K562 (cell line): Measurements from ENCODE around the gene SYNGR4. TPM values are rescaled to one million over a fixed set of nuclear protein-coding genes. Genes with fewer than 3 reads are reported as not detected.

Experiments
- CBX2 ChIP-seq: fragments of 200-600 bp; sonication (generic); IDR thresholded peaks from one replicate; pipeline ENCODE4 v1.6.1; 2012; ENCODE audit warnings: mild to moderate bottlenecking, low read length, inconsistent platforms; ENCODE audit not compliant: insufficient read depth, poor library complexity, severe bottlenecking
- CCNT2 ChIP-seq: IDR thresholded peaks from 2 replicates; pipeline ENCODE4 v1.6.1; 2011; ENCODE audit warnings: borderline replicate concordance, low read depth, mild to moderate bottlenecking, moderate library complexity, mixed read lengths, low read length; ENCODE audit not compliant: insufficient read length; ENCODE audit errors: extremely low read depth
- CEBPG ChIP-seq, 3 experiments: fragments of 200-800 bp in 1 of 3; sonication (Bioruptor generic) in 1 of 3; sonication (generic) in 1 of 3; formaldehyde crosslinking in 1 of 3; IDR thresholded peaks in 2 of 3; conservative IDR thresholded peaks in 1 of 3; 2 replicates each; pipeline versions ENCODE4 v1.6.1 to v1.8.0; 2016 to 2022; ENCODE audit warnings: missing compliant biosample characterization in 2 of 3, missing genetic modification characterization in 2 of 3, mild to moderate bottlenecking in 1 of 3, missing genetic modification reagents in 1 of 3
- E2F4 ChIP-seq: sonication (generic); formaldehyde crosslinking; IDR thresholded peaks from 2 replicates; pipeline ENCODE4 v1.8.0; 2022; ENCODE audit warnings: mild to moderate bottlenecking, low read depth, missing genetic modification reagents
- EHMT2 ChIP-seq: fragments of 450-650 bp; IDR thresholded peaks from 2 replicates; pipeline ENCODE4 v1.6.1; 2018; ENCODE audit warnings: antibody characterized with exemption
- MAZ ChIP-seq, 2 experiments: fragments of 450-650 bp in 1 of 2; sonication (generic) in 1 of 2; formaldehyde crosslinking; IDR thresholded peaks in 1 of 2; conservative IDR thresholded peaks in 1 of 2; 2 replicates each; pipeline versions ENCODE4 v1.4.0 to v1.5.0; 2020; ENCODE audit warnings: mild to moderate bottlenecking in 1 of 2, missing genetic modification reagents in 1 of 2
- NR3C1 ChIP-seq: sonication (generic); formaldehyde crosslinking; IDR thresholded peaks from 2 replicates; pipeline ENCODE4 v1.8.1; 2022; ENCODE audit warnings: missing genetic modification reagents
- PHF8 ChIP-seq: fragments of 200-600 bp; sonication (generic); IDR thresholded peaks from 2 replicates; pipeline ENCODE4 v1.6.1; 2012; ENCODE audit warnings: mixed run types, mild to moderate bottlenecking, inconsistent platforms, low read length, moderate library complexity, borderline replicate concordance
- PRMT5 ChIP-seq: sonication (generic); formaldehyde crosslinking; IDR thresholded peaks from 2 replicates; pipeline ENCODE4 v1.5.0; 2020; ENCODE audit warnings: missing genetic modification reagents
- PTBP1 ChIP-seq: fragments of 200-400 bp; formaldehyde crosslinking; IDR thresholded peaks from 2 replicates; pipeline ENCODE4 v1.6.1; 2017; ENCODE audit warnings: low read depth, low read length
- USF2 ChIP-seq: sonication (generic); formaldehyde crosslinking; IDR thresholded peaks from 2 replicates; pipeline ENCODE4 v1.5.0; 2020; ENCODE audit warnings: missing genetic modification reagents
- ZZZ3 ChIP-seq: fragments of 450-650 bp; IDR thresholded peaks from 2 replicates; pipeline ENCODE4 v1.6.1; 2016; ENCODE audit warnings: antibody characterized with exemption, mild to moderate bottlenecking, moderate library complexity
- polyA plus RNA-seq, 8 experiments: library from polyadenylated mRNA; depleted of rRNA in 4 of 8; stranded (reverse) in 5 of 8; unstranded in 3 of 8; fragments of >200 nt; fragmentation: Nextera tagmentation in 2 of 8; fragmentation: Illumina TruSeq in 1 of 8; extraction: Ambion mirVana in 2 of 8; extraction: Trizol in 1 of 8; gene quantifications; 2 replicates each; pipeline versions ENCODE4 v1.2.1 to v1.2.3, GENCODE V29; 2011 to 2014; ENCODE audit warnings: inconsistent platforms in 1 of 8, missing spikeins in 1 of 8
- total RNA-seq, 7 experiments: library from RNA; depleted of rRNA in 6 of 7; stranded (reverse); fragments of >200 nt in 6 of 7; fragmentation: Illumina TruSeq in 2 of 7; extraction: Trizol in 2 of 7; gene quantifications; 2 replicates each; pipeline versions ENCODE4 v1.2.1 to v1.2.3, GENCODE V29; 2011 to 2021; ENCODE audit warnings: low replicate concordance in 1 of 7
- TF ChIP-seq, protein P1 (sequence below): fragments of 250-450 bp; sonication (Bioruptor Pico); IDR thresholded peaks from 2 replicates; pipeline ENCODE4 v1.8.0; 2022; ENCODE audit warnings: inconsistent platforms
- TF ChIP-seq, protein P2 (sequence below): fragments of 450-650 bp; IDR thresholded peaks from 2 replicates; pipeline ENCODE4 v1.6.1; 2016; ENCODE audit warnings: low read depth

Gene SYNGR4
- total and polyA plus RNA-seq, 9 of the 15 experiments (the other 6 are each of a cell fraction or from before 2014, with no cell fraction given) = 0.07 to 0.14 TPM; not detected in 7

DNA sequence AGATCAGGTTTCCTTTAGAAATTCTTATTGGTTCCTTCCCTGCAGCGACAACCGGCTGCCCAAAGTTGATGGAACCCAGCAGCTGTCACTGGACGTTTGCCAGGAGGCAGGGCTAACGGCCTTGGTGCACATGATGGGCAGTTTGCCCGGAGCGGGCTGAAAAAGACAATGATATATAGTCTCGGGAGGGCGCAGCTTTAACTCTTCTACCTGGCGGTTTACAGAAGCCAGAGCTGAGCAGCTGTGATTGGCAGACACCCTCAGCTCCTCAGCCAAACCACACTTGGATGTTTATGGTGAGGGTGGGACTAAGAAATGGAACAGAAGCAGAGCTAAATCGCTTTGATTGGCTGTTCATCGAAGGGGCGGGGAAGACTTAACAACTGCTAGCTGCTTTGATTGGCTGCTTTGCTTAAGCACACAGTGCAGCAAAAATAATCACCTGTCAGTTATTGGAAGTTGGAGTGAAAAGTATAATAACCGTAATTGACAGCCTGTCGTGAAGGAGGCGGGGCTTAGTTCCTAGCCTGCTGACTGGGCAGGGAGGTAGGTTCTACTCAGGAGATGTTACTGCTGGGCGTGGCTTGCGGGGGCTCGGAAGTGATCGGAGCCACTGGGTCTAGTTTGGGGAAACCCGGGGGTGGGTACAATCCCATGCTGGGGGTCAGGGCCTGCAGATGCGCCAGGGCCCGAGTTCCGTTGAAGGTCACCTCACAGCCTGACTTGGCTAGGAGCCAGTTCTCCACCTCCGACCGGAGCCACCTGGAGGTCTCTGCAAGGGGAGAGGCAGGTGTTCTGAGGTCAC, 31.3 kb upstream of the SYNGR4 start (continued):
- TF ChIP-seq, protein P1, sequence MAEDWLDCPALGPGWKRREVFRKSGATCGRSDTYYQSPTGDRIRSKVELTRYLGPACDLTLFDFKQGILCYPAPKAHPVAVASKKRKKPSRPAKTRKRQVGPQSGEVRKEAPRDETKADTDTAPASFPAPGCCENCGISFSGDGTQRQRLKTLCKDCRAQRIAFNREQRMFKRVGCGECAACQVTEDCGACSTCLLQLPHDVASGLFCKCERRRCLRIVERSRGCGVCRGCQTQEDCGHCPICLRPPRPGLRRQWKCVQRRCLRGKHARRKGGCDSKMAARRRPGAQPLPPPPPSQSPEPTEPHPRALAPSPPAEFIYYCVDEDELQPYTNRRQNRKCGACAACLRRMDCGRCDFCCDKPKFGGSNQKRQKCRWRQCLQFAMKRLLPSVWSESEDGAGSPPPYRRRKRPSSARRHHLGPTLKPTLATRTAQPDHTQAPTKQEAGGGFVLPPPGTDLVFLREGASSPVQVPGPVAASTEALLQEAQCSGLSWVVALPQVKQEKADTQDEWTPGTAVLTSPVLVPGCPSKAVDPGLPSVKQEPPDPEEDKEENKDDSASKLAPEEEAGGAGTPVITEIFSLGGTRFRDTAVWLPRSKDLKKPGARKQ (CRISPR knock-in tag) = no peak
- TF ChIP-seq PRMT5 (CRISPR knock-in tag) = no peak
- TF ChIP-seq USF2 (CRISPR knock-in tag) = no peak
- TF ChIP-seq, protein P2, sequence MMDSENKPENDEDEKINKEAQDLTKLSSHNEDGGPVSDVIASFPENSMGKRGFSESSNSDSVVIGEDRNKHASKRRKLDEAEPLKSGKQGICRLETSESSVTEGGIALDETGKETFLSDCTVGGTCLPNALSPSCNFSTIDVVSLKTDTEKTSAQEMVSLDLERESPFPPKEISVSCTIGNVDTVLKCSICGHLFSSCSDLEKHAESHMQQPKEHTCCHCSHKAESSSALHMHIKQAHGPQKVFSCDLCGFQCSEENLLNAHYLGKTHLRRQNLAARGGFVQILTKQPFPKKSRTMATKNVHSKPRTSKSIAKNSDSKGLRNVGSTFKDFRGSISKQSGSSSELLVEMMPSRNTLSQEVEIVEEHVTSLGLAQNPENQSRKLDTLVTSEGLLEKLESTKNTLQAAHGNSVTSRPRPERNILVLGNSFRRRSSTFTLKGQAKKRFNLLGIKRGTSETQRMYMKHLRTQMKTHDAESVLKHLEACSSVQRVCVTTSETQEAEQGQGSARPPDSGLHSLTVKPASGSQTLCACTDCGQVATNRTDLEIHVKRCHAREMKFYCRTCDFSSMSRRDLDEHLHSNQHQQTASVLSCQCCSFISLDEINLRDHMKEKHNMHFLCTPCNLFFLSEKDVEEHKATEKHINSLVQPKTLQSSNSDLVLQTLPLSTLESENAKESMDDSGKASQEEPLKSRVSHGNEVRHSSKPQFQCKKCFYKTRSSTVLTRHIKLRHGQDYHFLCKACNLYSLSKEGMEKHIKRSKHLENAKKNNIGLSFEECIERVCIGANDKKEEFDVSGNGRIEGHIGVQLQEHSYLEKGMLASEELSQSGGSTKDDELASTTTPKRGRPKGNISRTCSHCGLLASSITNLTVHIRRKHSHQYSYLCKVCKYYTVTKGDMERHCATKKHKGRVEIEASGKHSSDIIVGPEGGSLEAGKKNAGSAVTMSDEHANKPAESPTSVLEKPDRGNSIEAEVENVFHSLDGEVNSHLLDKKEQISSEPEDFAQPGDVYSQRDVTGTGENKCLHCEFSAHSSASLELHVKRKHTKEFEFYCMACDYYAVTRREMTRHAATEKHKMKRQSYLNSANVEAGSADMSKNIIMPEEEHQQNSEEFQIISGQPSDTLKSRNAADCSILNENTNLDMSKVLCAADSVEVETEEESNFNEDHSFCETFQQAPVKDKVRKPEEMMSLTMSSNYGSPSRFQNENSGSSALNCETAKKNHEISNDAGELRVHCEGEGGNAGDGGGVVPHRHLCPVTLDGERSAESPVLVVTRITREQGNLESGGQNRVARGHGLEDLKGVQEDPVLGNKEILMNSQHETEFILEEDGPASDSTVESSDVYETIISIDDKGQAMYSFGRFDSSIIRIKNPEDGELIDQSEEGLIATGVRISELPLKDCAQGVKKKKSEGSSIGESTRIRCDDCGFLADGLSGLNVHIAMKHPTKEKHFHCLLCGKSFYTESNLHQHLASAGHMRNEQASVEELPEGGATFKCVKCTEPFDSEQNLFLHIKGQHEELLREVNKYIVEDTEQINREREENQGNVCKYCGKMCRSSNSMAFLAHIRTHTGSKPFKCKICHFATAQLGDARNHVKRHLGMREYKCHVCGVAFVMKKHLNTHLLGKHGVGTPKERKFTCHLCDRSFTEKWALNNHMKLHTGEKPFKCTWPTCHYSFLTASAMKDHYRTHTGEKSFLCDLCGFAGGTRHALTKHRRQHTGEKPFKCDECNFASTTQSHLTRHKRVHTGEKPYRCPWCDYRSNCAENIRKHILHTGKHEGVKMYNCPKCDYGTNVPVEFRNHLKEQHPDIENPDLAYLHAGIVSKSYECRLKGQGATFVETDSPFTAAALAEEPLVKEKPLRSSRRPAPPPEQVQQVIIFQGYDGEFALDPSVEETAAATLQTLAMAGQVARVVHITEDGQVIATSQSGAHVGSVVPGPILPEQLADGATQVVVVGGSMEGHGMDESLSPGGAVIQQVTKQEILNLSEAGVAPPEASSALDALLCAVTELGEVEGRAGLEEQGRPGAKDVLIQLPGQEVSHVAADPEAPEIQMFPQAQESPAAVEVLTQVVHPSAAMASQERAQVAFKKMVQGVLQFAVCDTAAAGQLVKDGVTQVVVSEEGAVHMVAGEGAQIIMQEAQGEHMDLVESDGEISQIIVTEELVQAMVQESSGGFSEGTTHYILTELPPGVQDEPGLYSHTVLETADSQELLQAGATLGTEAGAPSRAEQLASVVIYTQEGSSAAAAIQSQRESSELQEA = no peak
- no peak for TF ChIP-seq E2F4 (CRISPR knock-in tag)
- TF ChIP-seq EHMT2 = no peak
- no peak for TF ChIP-seq PTBP1
- TF ChIP-seq ZZZ3 = no peak
- TF ChIP-seq PHF8 = peak; percentile 70; the same call in 1 of the 2 replicates
- no peak for TF ChIP-seq CBX2
- TF ChIP-seq CCNT2 = no peak
- no peak for TF ChIP-seq CEBPG (CRISPR knock-in tag; IDR thresholded peaks at IDR 0.05)
- TF ChIP-seq CEBPG (tag; conservative IDR thresholded peaks at IDR 0.05 in 1 of 2, IDR thresholded peaks at IDR 0.05 in 1 of 2) = no peak
- no peak for TF ChIP-seq NR3C1 (CRISPR knock-in tag)
- TF ChIP-seq MAZ (CRISPR knock-in tag; conservative IDR thresholded peaks at IDR 0.05 in 1 of 2, IDR thresholded peaks at IDR 0.05 in 1 of 2) = no peak; a peak in 2 of 4 replicates
